Neural progenitor cell (in vitro differentiated cells): ENCODE data around the gene NAA60. TPM values are rescaled to one million over a fixed set of nuclear protein-coding genes. Genes with fewer than 3 reads are reported as not detected.
A peak's percentile ranks its signal among the peaks of the same experiment; 100 is the strongest.

Source experiments
- DNase-seq: peaks from one replicate; pipeline ENCODE4 v3.0.0-alpha.2; 2016; ENCODE audit warnings: low spot score
- H2AFZ ChIP-seq: fragments of 200-600 bp; sonication (generic); replicated peaks from 2 replicates; pipeline ENCODE4 v1.6.1; 2016; ENCODE audit warnings: antibody characterized with exemption
- H3F3A ChIP-seq: fragments of 200-600 bp; sonication (generic); 2 replicates; pipeline ENCODE4 v1.6.1; 2016; ENCODE audit warnings: antibody characterized with exemption, low read depth
- H3K27ac ChIP-seq: fragments of 200-600 bp; sonication (generic); 2 replicates; pipeline ENCODE4 v1.5.1; 2016; ENCODE audit warnings: mild to moderate bottlenecking
- H3K27me3 ChIP-seq: fragments of 200-600 bp; sonication (generic); 2 replicates; pipeline ENCODE4 v1.6.1; 2016; ENCODE audit warnings: mild to moderate bottlenecking, moderate library complexity
- H3K36me3 ChIP-seq: fragments of 200-600 bp; sonication (generic); 2 replicates; pipeline ENCODE4 v1.5.1; 2016
- H3K4me1 ChIP-seq: fragments of 200-600 bp; sonication (generic); 2 replicates; pipeline ENCODE4 v1.6.1; 2016; ENCODE audit warnings: mixed run types
- H3K4me2 ChIP-seq: fragments of 200-600 bp; sonication (generic); 2 replicates; pipeline ENCODE4 v1.6.1; 2016
- H3K4me3 ChIP-seq: fragments of 200-600 bp; sonication (generic); 2 replicates; pipeline ENCODE4 v1.5.1; 2016
- H3K79me2 ChIP-seq: fragments of 200-600 bp; sonication (generic); 2 replicates; pipeline ENCODE4 v1.6.1; 2016; ENCODE audit warnings: low read depth
- H3K9ac ChIP-seq: fragments of 200-600 bp; sonication (generic); 2 replicates; pipeline ENCODE4 v1.6.1; 2016
- H3K9me3 ChIP-seq: fragments of 200-600 bp; sonication (generic); 2 replicates; pipeline ENCODE4 v1.5.1; 2016; ENCODE audit warnings: low read depth
- H4K20me1 ChIP-seq: fragments of 200-600 bp; sonication (generic); 2 replicates; pipeline ENCODE4 v1.6.1; 2016; ENCODE audit warnings: low read depth
- H3K27ac Mint-ChIP-seq: 3 replicates; pipeline ENCODE4 v1.8.0; 2021; ENCODE audit warnings: mixed read lengths
- H3K27me3 Mint-ChIP-seq: 2 replicates; pipeline ENCODE4 v1.8.0; 2022; ENCODE audit warnings: low read depth, mild to moderate bottlenecking, inconsistent platforms, moderate library complexity, mixed read lengths; ENCODE audit not compliant: insufficient read depth
- H3K36me3 Mint-ChIP-seq: 3 replicates; pipeline ENCODE4 v1.8.0; 2021; ENCODE audit warnings: mixed read lengths
- H3K4me1 Mint-ChIP-seq: 3 replicates; pipeline ENCODE4 v1.8.0; 2021; ENCODE audit warnings: mixed read lengths
- H3K4me3 Mint-ChIP-seq: 3 replicates; pipeline ENCODE4 v1.8.0; 2021; ENCODE audit warnings: mild to moderate bottlenecking, moderate library complexity, mixed read lengths
- H3K9me3 Mint-ChIP-seq: 3 replicates; pipeline ENCODE4 v1.8.0; 2020; ENCODE audit warnings: mixed read lengths
- CTCF ChIP-seq: fragments of 200-600 bp; sonication (generic); IDR thresholded peaks from 2 replicates; pipeline ENCODE4 v1.5.1; 2017; ENCODE audit warnings: antibody characterized with exemption, mild to moderate bottlenecking
- EZH2 ChIP-seq: fragments of 200-600 bp; sonication (generic); IDR thresholded peaks from 2 replicates; pipeline ENCODE4 v1.6.1; 2017; ENCODE audit warnings: antibody characterized with exemption, mild to moderate bottlenecking, moderate library complexity
- EZH2phosphoT487 ChIP-seq: fragments of 200-600 bp; sonication (generic); IDR thresholded peaks from 2 replicates; pipeline ENCODE4 v1.6.1; 2017; ENCODE audit warnings: antibody characterized with exemption
- total RNA-seq: library from RNA; depleted of rRNA; stranded (reverse); fragments of >200 nt; gene quantifications from 2 replicates; pipeline ENCODE4 v1.2.3, GENCODE V29; 2015; ENCODE audit warnings: low replicate concordance

The NAA60 gene
- total RNA-seq, 1 donor from 2014 or later = 14.8 TPM

DNA sequence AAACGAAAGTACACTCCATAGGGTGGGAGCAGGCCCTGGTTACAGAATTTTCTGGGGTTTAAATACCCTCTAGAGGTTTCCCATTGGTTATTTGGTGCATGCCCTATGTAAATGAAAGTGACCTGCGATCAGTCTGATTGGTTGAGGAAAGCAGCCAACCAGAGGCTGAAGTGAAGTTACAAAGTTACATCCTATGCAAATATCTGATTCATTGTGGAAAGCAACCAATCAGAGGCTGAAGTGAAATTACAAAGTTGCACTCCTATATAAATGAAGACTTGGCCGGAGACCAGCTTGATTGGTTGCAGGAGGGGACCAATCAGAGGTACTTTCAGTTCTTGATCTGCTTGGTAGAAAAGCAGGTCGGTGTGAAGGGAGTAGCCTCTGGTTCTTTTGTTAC lies 24.4 kb downstream of the NAA60 start:
- peak overlapping the region; percentile 61 for H3K4me2 ChIP-seq
- no peaks in the 10 kb centered on the region for H3K27me3 ChIP-seq
- H2AFZ ChIP-seq = no peak overlapping the region
- Mint-ChIP-seq H3K27me3 (peaks cover 4% of the 10 kb centered on the region), H3K27ac (peak overlapping the region; percentile 72), H3K36me3 (peaks cover 24% of the 10 kb centered on the region), H3K4me1 (peaks cover 22% of the 10 kb centered on the region), H3K4me3 (peak overlapping the region; percentile 18), H3K9me3 (peaks cover 2% of the 10 kb centered on the region)
- peaks cover 13% of the 10 kb centered on the region for H4K20me1 ChIP-seq
- TF ChIP-seq EZH2phosphoT487 (no peak), EZH2 (no peak), CTCF (no peak)
- DNase-seq = no peak
- peaks cover 12% of the 10 kb centered on the region for H3K4me1 ChIP-seq
- peaks cover 5% of the 10 kb centered on the region for H3F3A ChIP-seq
- no peak overlapping the region for H3K4me3 ChIP-seq
- no peaks in the 10 kb centered on the region for H3K9me3 ChIP-seq
- H3K27ac ChIP-seq = peak overlapping the region; percentile 80
- H3K36me3 ChIP-seq = no peaks in the 10 kb centered on the region
- no peak overlapping the region for H3K9ac ChIP-seq
- H3K79me2 ChIP-seq = peaks cover 100% of the 10 kb centered on the region

- H3K27me3 Mint-ChIP-seq = peaks cover 4% of the 10 kb centered on the region
- H3K27me3 ChIP-seq = no peaks in the 10 kb centered on the region
- H4K20me1 ChIP-seq = peaks cover 18% of the 10 kb centered on the region
- H3K4me3 ChIP-seq = no peak overlapping the region
- peaks cover 5% of the 10 kb centered on the region for H3F3A ChIP-seq
- DNase-seq = no peak
- no peak overlapping the region for H3K9ac ChIP-seq
- peaks cover 100% of the 10 kb centered on the region for H3K79me2 ChIP-seq
- no peaks in the 10 kb centered on the region for H3K36me3 ChIP-seq
- H3K4me2 ChIP-seq = peak overlapping the region; percentile 61
- H3K4me3 Mint-ChIP-seq = no peak overlapping the region
- H3K27ac Mint-ChIP-seq = peak overlapping the region; percentile 72
- H2AFZ ChIP-seq = no peak overlapping the region
- peaks cover 12% of the 10 kb centered on the region for H3K4me1 ChIP-seq
- peaks cover 22% of the 10 kb centered on the region for H3K4me1 Mint-ChIP-seq
- H3K9me3 Mint-ChIP-seq = peaks cover 2% of the 10 kb centered on the region
- peak overlapping the region; percentile 80 for H3K27ac ChIP-seq
- TF ChIP-seq CTCF (no peak), EZH2phosphoT487 (no peak), EZH2 (no peak)
- H3K9me3 ChIP-seq = no peaks in the 10 kb centered on the region
- H3K36me3 Mint-ChIP-seq = peaks cover 27% of the 10 kb centered on the region
Measured at GRCh38 chr16:3468501-3468900, 25.0 kb downstream of the NAA60 start.

GRCh38 chr16:3469736-3470135 lies 26.3 kb downstream of the NAA60 start:
- H3K4me1 Mint-ChIP-seq = peaks cover 20% of the 10 kb centered on the region
- H2AFZ ChIP-seq = no peak overlapping the region
- TF ChIP-seq CTCF = no peak
- no peak for TF ChIP-seq EZH2
- no peak for TF ChIP-seq EZH2phosphoT487
- H3K27ac Mint-ChIP-seq = no peak overlapping the region
- peaks cover 12% of the 10 kb centered on the region for H3K4me1 ChIP-seq
- no peak overlapping the region for H3K4me3 ChIP-seq
- no peak overlapping the region for H3K27ac ChIP-seq
- H3K36me3 Mint-ChIP-seq = peaks cover 25% of the 10 kb centered on the region
- no peaks in the 10 kb centered on the region for H3K27me3 ChIP-seq
- peaks cover 100% of the 10 kb centered on the region for H3K79me2 ChIP-seq
- H3K9me3 ChIP-seq = no peaks in the 10 kb centered on the region
- H3K4me2 ChIP-seq = no peak overlapping the region
- no peaks in the 10 kb centered on the region for H3K9me3 Mint-ChIP-seq
- H3K36me3 ChIP-seq = no peaks in the 10 kb centered on the region
- H4K20me1 ChIP-seq = peaks cover 27% of the 10 kb centered on the region
- peaks cover 4% of the 10 kb centered on the region for H3K27me3 Mint-ChIP-seq
- peaks cover 5% of the 10 kb centered on the region for H3F3A ChIP-seq
- no peak overlapping the region for H3K9ac ChIP-seq
- DNase-seq = no peak
- H3K4me3 Mint-ChIP-seq = no peak overlapping the region
